Naive thymus-derived CD8-positive, alpha-beta T cell (primary cell): ENCODE results near the gene AFMID. TPM values are rescaled to one million over a fixed set of nuclear protein-coding genes. Genes with fewer than 3 reads are reported as not detected.
A peak's percentile ranks its signal among the peaks of the same experiment; 100 is the strongest.

Source experiments
- ATAC-seq, 2 donors: fragments of 150-1000 bp; cut with Tn5 transposase in 1 of 2; sonication (Bioruptor Pico), chemical (Tn5 transposase) in 1 of 2; 1 replicate in 1 of 2; 2 replicates in 1 of 2; pipeline ENCODE4 v1.10.0; 2021; ENCODE audit warnings: mild to moderate bottlenecking in 2 of 2, moderate library complexity in 2 of 2
- POLR2A ChIA-PET: fragments of 350-600 bp; sonication (Branson Sonifier 250); formaldehyde crosslinking; loops from one replicate; lab custom pipeline; 2021; ENCODE audit warnings: antibody characterized with exemption; lab: Charles Lee
- DNase-seq, 10 donors: peaks; one replicate each; pipeline versions ENCODE4 v3.0.0 to v3.0.0-alpha.2; 2020 to 2022
- H3K27ac Mint-ChIP-seq, 10 donors: one replicate each; pipeline ENCODE4 v1.8.0; 2020 to 2022; ENCODE audit warnings: mild to moderate bottlenecking in 10 of 10, mixed read lengths in 10 of 10, moderate library complexity in 4 of 10, inconsistent platforms in 1 of 10
- H3K27me3 Mint-ChIP-seq, 5 donors: one replicate each; pipeline ENCODE4 v1.8.0; 2021 to 2022; ENCODE audit warnings: mixed read lengths in 5 of 5
- H3K36me3 Mint-ChIP-seq, 3 donors: one replicate each; pipeline ENCODE4 v1.8.0; 2020 to 2022; ENCODE audit warnings: mixed read lengths in 3 of 3, mild to moderate bottlenecking in 2 of 3, inconsistent platforms in 1 of 3
- H3K4me1 Mint-ChIP-seq, 4 donors: one replicate each; pipeline ENCODE4 v1.8.0; 2021 to 2022; ENCODE audit warnings: mixed read lengths in 4 of 4
- H3K4me3 Mint-ChIP-seq, 10 donors: one replicate each; pipeline ENCODE4 v1.8.0; 2020 to 2022; ENCODE audit warnings: mild to moderate bottlenecking in 10 of 10, mixed read lengths in 10 of 10, moderate library complexity in 6 of 10, inconsistent platforms in 1 of 10
- H3K9me3 Mint-ChIP-seq, 9 donors: one replicate each; pipeline ENCODE4 v1.8.0; 2020 to 2022; ENCODE audit warnings: mixed read lengths in 9 of 9, mild to moderate bottlenecking in 3 of 9, inconsistent platforms in 1 of 9, moderate library complexity in 1 of 9
- polyA plus RNA-seq, 3 donors: library from polyadenylated mRNA; unstranded; fragments of 300-500 nt; fragmentation: Illumina TruSeq; gene quantifications; one replicate each; pipeline ENCODE4 v1.2.3, GENCODE V29; 2021
- total RNA-seq, 8 experiments: library from RNA in 2 of 8; stranded (reverse) in 2 of 8; gene quantifications; one replicate each; pipeline ENCODE4 v1.2.3 and lab custom pipeline; 2021 to 2026

Gene AFMID
- total and polyA plus RNA-seq, 5 experiments from 2014 or later: 0.41 to 2.4 (median 1.7) TPM

DNA sequence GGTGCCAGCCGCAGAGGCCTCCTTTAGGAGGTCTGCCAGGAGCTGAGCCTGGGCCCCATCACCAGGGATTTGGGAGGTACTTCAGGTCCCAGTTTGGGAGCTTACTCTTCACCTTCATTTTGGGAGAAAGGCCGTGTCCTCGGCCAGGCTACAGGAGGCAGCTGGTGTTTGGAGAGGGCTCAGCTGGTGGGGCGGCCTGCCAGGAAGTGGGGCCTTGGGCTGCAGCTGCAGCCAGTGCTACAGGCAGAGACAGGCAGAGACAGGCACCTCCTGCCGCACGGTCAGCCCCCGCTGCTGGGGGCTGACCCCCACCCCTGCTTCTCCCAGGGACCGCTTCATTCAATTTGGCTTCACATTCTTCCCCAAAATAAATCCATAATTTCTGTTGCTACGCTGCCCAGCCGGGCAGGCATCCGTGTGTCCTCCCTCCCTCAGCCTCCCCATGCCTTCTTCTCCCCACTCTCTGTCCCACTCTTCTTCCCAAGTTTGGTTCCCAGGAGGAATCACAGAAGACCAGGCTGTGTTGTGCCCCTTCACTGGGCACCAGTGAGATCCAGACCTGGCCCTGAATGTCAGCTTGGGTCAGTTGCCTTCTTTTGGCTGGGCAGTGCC lies 50.3 kb downstream of the AFMID start:
- POLR2A ChIA-PET: interaction anchor here (1.4 kb wide), 1 partner anchor 18 kb away, joined by 4 read pairs; no protein-coding TSS in a partner anchor
- Mint-ChIP-seq H3K4me3 (no peak overlapping the region), H3K4me1 (peaks cover 3 to 7% (median 4%) of the 10 kb centered on the region in 4 donors), H3K36me3 (no peaks in the 10 kb centered on the region), H3K27me3 (peaks cover 4 to 12% (median 6%) of the 10 kb centered on the region in 5 donors), H3K27ac (peak overlapping the region in 1 of 10 donors; percentile 44), H3K9me3 (no peaks in the 10 kb centered on the region)
- no peak for ATAC-seq
- no peak for DNase-seq

DNA sequence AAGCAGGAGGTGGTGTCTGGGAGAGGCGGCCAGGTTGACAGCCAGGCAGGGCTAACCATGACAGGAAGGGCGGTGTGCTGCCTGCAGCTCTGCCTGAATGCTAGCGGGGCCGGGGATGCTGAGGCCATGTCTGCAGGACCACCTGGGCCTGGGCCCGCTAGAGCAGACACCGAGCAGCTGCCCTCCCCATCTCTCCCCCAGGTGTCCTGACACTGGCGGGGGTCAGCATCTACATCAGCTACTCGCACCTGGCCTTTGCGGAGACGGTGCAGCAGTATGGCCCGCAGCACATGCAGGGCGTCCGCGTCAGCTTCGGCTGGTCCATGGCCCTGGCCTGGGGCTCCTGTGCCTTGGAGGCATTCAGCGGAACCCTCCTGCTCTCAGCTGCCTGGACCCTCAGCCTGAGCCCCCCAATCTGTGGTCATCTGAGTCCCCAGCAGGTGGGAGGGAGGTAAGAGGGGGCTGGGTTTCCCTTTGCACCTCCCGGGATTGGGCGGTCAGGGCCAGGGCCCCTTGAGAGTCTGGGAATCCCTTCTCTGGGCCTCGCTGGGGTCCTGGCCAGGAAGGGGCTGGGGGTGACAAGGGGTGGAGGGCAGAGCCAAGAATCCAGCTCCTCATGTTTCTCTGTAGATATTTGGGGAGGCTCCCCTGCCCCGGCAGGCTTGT lies 51.8 kb downstream of the AFMID start:
- POLR2A ChIA-PET: no interaction called here
- Mint-ChIP-seq H3K36me3 (no peaks in the 10 kb centered on the region), H3K9me3 (no peaks in the 10 kb centered on the region), H3K27ac (no peak overlapping the region), H3K27me3 (peaks cover 0 to 1% (median 0%) of the 10 kb centered on the region in 5 donors), H3K4me1 (peaks cover 0 to 5% (median 2%) of the 10 kb centered on the region in 4 donors), H3K4me3 (no peak overlapping the region)
- ATAC-seq: no peak
- DNase-seq: no peak

DNA sequence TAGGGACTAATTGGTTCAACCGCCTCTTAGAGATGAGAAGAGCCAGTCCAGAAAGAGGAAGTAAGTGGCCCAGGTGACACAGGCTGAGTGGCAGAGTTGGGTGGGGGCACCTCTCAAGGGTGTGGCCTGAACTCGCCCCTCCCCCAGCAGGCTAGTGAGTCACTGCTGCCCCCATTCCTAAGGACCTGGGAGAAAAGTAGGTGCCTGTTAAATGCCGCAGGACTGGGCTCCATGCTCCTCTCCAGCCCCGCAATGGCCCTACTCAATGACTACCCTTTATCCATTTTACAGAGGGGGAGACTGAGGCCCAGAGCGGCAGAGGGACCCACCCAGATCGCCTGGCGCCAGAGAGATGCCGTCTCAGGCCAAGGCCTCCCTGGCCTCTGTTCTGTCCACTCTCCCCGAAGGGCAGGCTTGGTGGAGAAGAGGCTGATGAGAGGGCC lies 52.3 kb downstream of the AFMID start:
- Mint-ChIP-seq H3K4me3 (no peak overlapping the region), H3K9me3 (no peaks in the 10 kb centered on the region), H3K27me3 (no peaks in the 10 kb centered on the region), H3K4me1 (peaks cover 0 to 5% (median 2%) of the 10 kb centered on the region in 4 donors), H3K36me3 (no peaks in the 10 kb centered on the region), H3K27ac (no peak overlapping the region)
- POLR2A ChIA-PET: no interaction called here
- DNase-seq: no peak
- no peak for ATAC-seq

- no peak overlapping the region for H3K27ac Mint-ChIP-seq
- H3K4me3 Mint-ChIP-seq: no peak overlapping the region
Observed at GRCh38 chr17:78240012-78240655, 53.0 kb downstream of the AFMID start.

GRCh38 chr17:78240839-78241238 lies 53.7 kb downstream of the AFMID start:
- Mint-ChIP-seq H3K36me3 (no peaks in the 10 kb centered on the region), H3K4me1 (peaks cover 0 to 5% (median 2%) of the 10 kb centered on the region in 4 donors), H3K27ac (peak overlapping the region in 2 of 10 donors; percentile 15 to 29), H3K9me3 (no peaks in the 10 kb centered on the region), H3K27me3 (no peaks in the 10 kb centered on the region), H3K4me3 (no peak overlapping the region)
- POLR2A ChIA-PET: no interaction called here
- DNase-seq (no peak), ATAC-seq (no peak)

More at GRCh38 chr17:78240012-78240655, 53.0 kb downstream of the AFMID start:
- Mint-ChIP-seq H3K36me3 (no peaks in the 10 kb centered on the region), H3K4me1 (peaks cover 0 to 5% (median 2%) of the 10 kb centered on the region in 4 donors), H3K27me3 (no peaks in the 10 kb centered on the region), H3K9me3 (no peaks in the 10 kb centered on the region)
- POLR2A ChIA-PET: no interaction called here
- no peak for ATAC-seq
- no peak for DNase-seq

DNA sequence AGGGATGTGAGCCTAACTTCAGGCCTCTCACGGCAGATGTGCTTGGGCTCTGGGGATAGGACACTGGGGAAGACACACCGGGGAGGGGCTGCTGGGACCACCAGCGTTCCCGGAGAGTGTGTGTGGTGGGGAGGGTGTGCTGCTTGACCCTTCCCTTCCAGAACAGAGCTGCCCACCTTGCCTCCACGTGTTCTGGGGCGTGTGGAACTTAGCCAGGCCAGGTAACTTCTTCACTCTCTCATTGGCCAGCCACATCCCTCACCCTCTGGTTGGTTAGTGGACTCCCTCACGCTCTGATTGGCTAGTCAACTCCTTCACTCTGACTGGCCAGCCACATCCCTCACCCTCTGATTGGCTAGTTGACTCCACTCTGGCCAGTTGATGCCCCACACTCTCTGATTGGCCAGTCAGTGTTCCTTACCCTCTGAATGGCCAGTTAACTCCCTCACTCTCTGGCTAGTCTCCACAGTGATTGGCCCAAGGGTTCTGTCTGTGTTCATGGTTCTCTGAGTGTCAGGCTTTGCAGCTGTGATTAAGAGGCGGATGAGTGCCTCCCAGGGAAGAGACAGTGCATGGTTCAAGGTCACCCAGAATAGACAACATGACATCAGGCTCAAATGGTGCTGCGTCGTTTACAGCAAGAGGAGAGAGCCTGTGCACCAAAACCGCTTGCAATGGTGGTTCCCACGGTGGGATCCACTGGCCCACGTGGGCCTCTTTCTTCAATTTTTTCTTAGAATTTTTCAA lies 54.3 kb downstream of the AFMID start:
- H3K36me3 Mint-ChIP-seq: no peaks in the 10 kb centered on the region
- H3K4me3 Mint-ChIP-seq: no peak overlapping the region
- POLR2A ChIA-PET: no interaction called here
- ATAC-seq (no peak), DNase-seq (no peak)
- no peaks in the 10 kb centered on the region for H3K9me3 Mint-ChIP-seq
- H3K4me1 Mint-ChIP-seq: peaks cover 0 to 5% (median 2%) of the 10 kb centered on the region in 4 donors
- no peaks in the 10 kb centered on the region for H3K27me3 Mint-ChIP-seq
- peak overlapping the region in 4 of 10 donors; percentile 36 to 70 (median 38) for H3K27ac Mint-ChIP-seq

DNA sequence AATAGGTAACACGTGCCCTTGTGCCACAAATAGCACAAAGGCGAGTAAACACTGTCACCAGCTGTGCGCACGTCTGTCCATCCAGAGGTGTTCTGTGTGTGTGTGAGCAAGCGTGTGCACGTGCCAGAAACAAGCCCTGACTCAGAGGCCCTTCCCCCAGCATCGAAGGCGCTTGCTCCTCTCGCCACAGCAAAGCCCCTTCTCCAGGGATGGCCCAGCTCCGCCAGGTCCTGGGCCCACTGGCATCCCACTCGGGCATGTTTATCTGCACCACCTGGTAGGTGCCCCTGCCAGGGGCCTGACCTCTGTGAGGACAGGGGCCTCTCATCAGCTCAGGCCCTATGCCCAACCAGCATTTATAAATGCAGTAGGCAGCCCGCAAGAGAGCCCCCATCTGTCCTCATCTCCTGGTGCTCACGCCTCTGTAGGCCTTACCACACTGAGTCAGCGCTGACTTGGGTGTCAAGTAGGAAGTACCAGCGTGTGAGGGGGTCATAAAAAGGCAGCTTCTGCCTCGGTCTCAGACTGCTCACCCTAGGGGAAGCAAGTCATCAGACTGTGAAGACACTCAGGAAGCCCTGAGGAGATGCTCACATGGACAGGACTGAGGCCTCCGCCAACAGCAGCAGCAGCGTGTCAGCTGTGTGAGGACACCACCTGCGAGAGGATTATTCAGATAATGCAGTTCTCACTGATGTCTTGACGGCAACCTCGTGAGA lies 55.0 kb downstream of the AFMID start:
- POLR2A ChIA-PET: no interaction called here
- H3K9me3 Mint-ChIP-seq: no peaks in the 10 kb centered on the region
- no peaks in the 10 kb centered on the region for H3K27me3 Mint-ChIP-seq
- DNase-seq (no peak), ATAC-seq (peak in 1 of 2 donors; percentile 35)
- H3K36me3 Mint-ChIP-seq: no peaks in the 10 kb centered on the region
- H3K27ac Mint-ChIP-seq: peak overlapping the region in 3 of 10 donors; percentile 25 to 46 (median 36)
- no peak overlapping the region for H3K4me3 Mint-ChIP-seq
- H3K4me1 Mint-ChIP-seq: peaks cover 0 to 5% (median 2%) of the 10 kb centered on the region in 4 donors

DNA sequence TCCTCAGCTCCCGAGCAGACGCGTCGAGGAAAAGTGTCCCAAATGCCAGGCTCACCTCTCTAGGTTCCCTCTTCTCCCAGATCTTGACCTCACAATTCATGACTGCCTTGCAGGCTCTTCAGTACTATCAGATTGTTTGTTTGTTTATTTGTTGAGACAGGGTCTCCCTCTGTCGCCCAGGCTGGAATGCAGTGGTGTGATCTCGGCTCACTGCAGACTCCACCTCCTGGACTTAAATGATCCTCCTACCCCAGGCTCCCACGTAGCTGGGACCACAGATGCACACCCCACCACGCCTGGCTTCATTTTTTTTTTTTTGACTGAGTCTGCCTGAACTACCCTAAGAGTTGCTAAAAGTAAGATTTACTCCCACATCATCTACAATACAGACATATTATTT lies 60.1 kb downstream of the AFMID start:
- Mint-ChIP-seq H3K4me3 (no peak overlapping the region), H3K4me1 (peaks cover 6 to 25% (median 22%) of the 10 kb centered on the region in 4 donors), H3K27me3 (no peaks in the 10 kb centered on the region), H3K27ac (peak overlapping the region in 3 of 10 donors; percentile 40 to 84 (median 71)), H3K9me3 (no peaks in the 10 kb centered on the region), H3K36me3 (peaks cover 0 to 2% (median 0%) of the 10 kb centered on the region in 3 donors)
- DNase-seq (no peak), ATAC-seq (no peak)
- POLR2A ChIA-PET: interaction anchor here (0.6 kb wide), 1 partner anchor 240 kb away, joined by 4 read pairs; no protein-coding TSS in a partner anchor

- Mint-ChIP-seq H3K27me3 (no peaks in the 10 kb centered on the region), H3K9me3 (no peaks in the 10 kb centered on the region), H3K4me1 (peaks cover 13 to 33% (median 30%) of the 10 kb centered on the region in 4 donors), H3K36me3 (peaks cover 0 to 2% (median 0%) of the 10 kb centered on the region in 3 donors), H3K4me3 (no peak overlapping the region), H3K27ac (no peak overlapping the region)
- DNase-seq (no peak), ATAC-seq (no peak)
- POLR2A ChIA-PET: interaction anchor here (0.6 kb wide), 1 partner anchor 239 kb away, joined by 4 read pairs; no protein-coding TSS in a partner anchor
Observed at GRCh38 chr17:78248051-78248914, 61.1 kb downstream of the AFMID start.

DNA sequence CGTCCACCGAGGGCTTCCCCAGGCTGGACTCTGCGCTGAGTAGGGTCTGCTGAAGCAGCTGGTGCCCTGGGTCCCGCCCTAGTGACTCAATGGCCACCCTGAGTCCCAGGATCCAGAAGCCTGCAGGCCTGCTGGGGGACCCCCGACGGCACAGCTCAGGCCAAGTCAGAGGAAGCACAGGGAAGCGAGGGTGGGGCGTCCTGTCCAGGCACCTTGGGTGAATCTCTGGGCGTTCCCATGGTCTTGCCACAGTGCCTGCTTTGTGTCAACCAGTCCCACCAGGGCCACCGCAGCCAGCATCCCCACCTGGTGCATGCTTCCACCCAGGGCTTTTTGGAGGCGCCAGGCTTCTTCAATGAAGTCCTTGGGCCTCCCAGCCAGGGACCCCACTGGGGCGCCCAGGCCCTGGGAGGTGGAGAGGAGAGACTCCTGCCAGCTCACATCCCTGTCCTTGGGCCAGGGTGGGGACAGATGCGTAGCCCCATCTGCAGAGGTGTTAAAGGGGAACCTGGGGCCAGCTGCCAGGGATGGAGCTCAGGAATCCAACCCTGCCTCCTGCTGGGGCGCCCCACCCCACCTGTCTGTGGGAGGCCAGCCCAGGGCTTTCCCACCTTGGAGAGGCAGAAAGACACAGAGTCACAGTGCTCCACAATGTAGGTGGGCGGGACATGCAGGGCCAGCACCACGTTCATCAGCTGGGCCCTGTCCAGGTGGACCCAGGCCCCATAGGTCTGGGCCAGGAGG lies 62.1 kb downstream of the AFMID start:
- Mint-ChIP-seq H3K27me3 (no peaks in the 10 kb centered on the region), H3K27ac (peak overlapping the region in 5 of 10 donors; percentile 48 to 81 (median 69)), H3K4me3 (peak overlapping the region in 1 of 10 donors; percentile 54)

More for the DNA sequence above, 62.1 kb downstream of the AFMID start:
- H3K36me3 Mint-ChIP-seq: peaks cover 0 to 2% (median 0%) of the 10 kb centered on the region in 3 donors
- POLR2A ChIA-PET: interaction anchor here (0.8 to 3.1 kb wide), 4 partner anchors 19 to 174 kb away, joined by 3 to 17 read pairs (median 4); partner anchors contain the start of gene BIRC5
- ATAC-seq (no peak), DNase-seq (no peak)
- H3K4me1 Mint-ChIP-seq: peaks cover 13 to 38% (median 36%) of the 10 kb centered on the region in 4 donors
- H3K9me3 Mint-ChIP-seq: no peaks in the 10 kb centered on the region
